K562 (cell line): ENCODE data around the gene COX14. TPM values are rescaled to one million over a fixed set of nuclear protein-coding genes. Genes with fewer than 3 reads are reported as not detected.

Experiments used
- CBFA2T2 ChIP-seq: fragments of 450-650 bp; conservative IDR thresholded peaks from 2 replicates; pipeline ENCODE4 v1.6.1; 2017; ENCODE audit warnings: mild to moderate bottlenecking
- CBX2 ChIP-seq: fragments of 200-600 bp; sonication (generic); IDR thresholded peaks from one replicate; pipeline ENCODE4 v1.6.1; 2012; ENCODE audit warnings: mild to moderate bottlenecking, low read length, inconsistent platforms; ENCODE audit not compliant: insufficient read depth, poor library complexity, severe bottlenecking
- CBX5 ChIP-seq: IDR thresholded peaks from 2 replicates; pipeline ENCODE4 v1.6.1; 2014; ENCODE audit warnings: low read depth, borderline replicate concordance
- CHD4 ChIP-seq: fragments of 200-600 bp; sonication (generic); IDR thresholded peaks from 3 replicates; pipeline ENCODE4 v1.6.1; 2012; ENCODE audit warnings: low read depth, mild to moderate bottlenecking, mixed read lengths, low read length, inconsistent platforms; ENCODE audit not compliant: insufficient read depth, insufficient replicate concordance, poor library complexity, severe bottlenecking
- HDGF ChIP-seq: fragments of 450-650 bp; IDR thresholded peaks from 2 replicates; pipeline ENCODE4 v1.6.1; 2016
- HMGN3 ChIP-seq: IDR thresholded peaks from 2 replicates; pipeline ENCODE4 v1.6.1; 2011; ENCODE audit warnings: borderline replicate concordance, low read depth, mild to moderate bottlenecking, mixed read lengths, low read length; ENCODE audit not compliant: insufficient read length; ENCODE audit errors: extremely low read depth
- MEIS2 ChIP-seq: fragments of 450-650 bp; IDR thresholded peaks from 2 replicates; pipeline ENCODE4 v1.6.1; 2014; ENCODE audit warnings: mild to moderate bottlenecking; ENCODE audit not compliant: partially characterized antibody
- NFATC3 ChIP-seq: fragments of 450-650 bp; IDR thresholded peaks from 2 replicates; pipeline ENCODE4 v1.6.1; 2017; ENCODE audit warnings: mild to moderate bottlenecking
- NFRKB ChIP-seq: fragments of 450-650 bp; IDR thresholded peaks from 2 replicates; pipeline ENCODE4 v1.6.1; 2016; ENCODE audit warnings: low read depth
- TBP ChIP-seq: optimal IDR thresholded peaks from 2 replicates; pipeline ENCODE3; 2011; ENCODE audit warnings: low read depth, low read length, improper control_type of control experiment
- TEAD1 ChIP-seq, 2 experiments: fragments of 450-650 bp in 1 of 2; sonication (generic) in 1 of 2; formaldehyde crosslinking; IDR thresholded peaks; 2 replicates each; pipeline versions ENCODE4 v1.4.0 to v1.8.0; 2020 to 2022; ENCODE audit warnings: mild to moderate bottlenecking in 2 of 2, missing genetic modification reagents in 1 of 2
- ZBTB1 ChIP-seq: sonication (generic); formaldehyde crosslinking; IDR thresholded peaks from 2 replicates; pipeline ENCODE4 v1.8.1; 2023; ENCODE audit warnings: missing genetic modification reagents, low read depth, mild to moderate bottlenecking, borderline replicate concordance
- ZNF384 ChIP-seq: IDR thresholded peaks from 2 replicates; pipeline ENCODE4 v1.6.1; 2012; ENCODE audit warnings: low read depth, low read length, improper control_type of control experiment
- ZNF507 ChIP-seq: conservative IDR thresholded peaks from 2 replicates; pipeline ENCODE4 v1.6.1; 2017; ENCODE audit warnings: missing genetic modification characterization, missing compliant biosample characterization
- ZNF551 ChIP-seq: fragments of 250-450 bp; sonication (Bioruptor Pico); IDR thresholded peaks from 2 replicates; pipeline ENCODE4 v1.5.0; 2021; ENCODE audit warnings: mild to moderate bottlenecking, moderate library complexity
- ZNF699 ChIP-seq: fragments of 250-450 bp; sonication (Bioruptor Pico); IDR thresholded peaks from 2 replicates; pipeline ENCODE4 v1.8.0; 2021; ENCODE audit warnings: mild to moderate bottlenecking, moderate library complexity; ENCODE audit not compliant: insufficient replicate concordance
- polyA plus RNA-seq, 8 experiments: library from polyadenylated mRNA; depleted of rRNA in 4 of 8; stranded (reverse) in 5 of 8; unstranded in 3 of 8; fragments of >200 nt; fragmentation: Nextera tagmentation in 2 of 8; fragmentation: Illumina TruSeq in 1 of 8; extraction: Ambion mirVana in 2 of 8; extraction: Trizol in 1 of 8; gene quantifications; 2 replicates each; pipeline versions ENCODE4 v1.2.1 to v1.2.3, GENCODE V29; 2011 to 2014; ENCODE audit warnings: inconsistent platforms in 1 of 8, missing spikeins in 1 of 8
- total RNA-seq, 7 experiments: library from RNA; depleted of rRNA in 6 of 7; stranded (reverse); fragments of >200 nt in 6 of 7; fragmentation: Illumina TruSeq in 2 of 7; extraction: Trizol in 2 of 7; gene quantifications; 2 replicates each; pipeline versions ENCODE4 v1.2.1 to v1.2.3, GENCODE V29; 2011 to 2021; ENCODE audit warnings: low replicate concordance in 1 of 7
- TF ChIP-seq, protein P1 (sequence below): fragments of 250-450 bp; sonication (Bioruptor Pico); IDR thresholded peaks from 2 replicates; pipeline ENCODE4 v1.4.0; 2020; ENCODE audit warnings: mild to moderate bottlenecking, moderate library complexity
- TF ChIP-seq, protein P2 (sequence below): sonication (generic); formaldehyde crosslinking; IDR thresholded peaks from 2 replicates; pipeline ENCODE4 v1.5.0; 2020; ENCODE audit warnings: missing genetic modification reagents
- TF ChIP-seq, protein P3 (sequence below): sonication (generic); formaldehyde crosslinking; IDR thresholded peaks from 2 replicates; pipeline ENCODE4 v1.8.0; 2022; ENCODE audit warnings: mild to moderate bottlenecking, missing genetic modification reagents
- TF ChIP-seq, protein P4 (sequence below): fragments of 450-650 bp; conservative IDR thresholded peaks from 2 replicates; pipeline ENCODE4 v1.6.1; 2016; ENCODE audit warnings: missing genetic modification characterization, low read depth, mild to moderate bottlenecking, control low read depth, missing compliant biosample characterization

The COX14 gene
- total and polyA plus RNA-seq, 9 of the 15 experiments (the other 6 are each of a cell fraction or from before 2014, with no cell fraction given) = 44.4 to 269 (median 53.4) TPM

DNA sequence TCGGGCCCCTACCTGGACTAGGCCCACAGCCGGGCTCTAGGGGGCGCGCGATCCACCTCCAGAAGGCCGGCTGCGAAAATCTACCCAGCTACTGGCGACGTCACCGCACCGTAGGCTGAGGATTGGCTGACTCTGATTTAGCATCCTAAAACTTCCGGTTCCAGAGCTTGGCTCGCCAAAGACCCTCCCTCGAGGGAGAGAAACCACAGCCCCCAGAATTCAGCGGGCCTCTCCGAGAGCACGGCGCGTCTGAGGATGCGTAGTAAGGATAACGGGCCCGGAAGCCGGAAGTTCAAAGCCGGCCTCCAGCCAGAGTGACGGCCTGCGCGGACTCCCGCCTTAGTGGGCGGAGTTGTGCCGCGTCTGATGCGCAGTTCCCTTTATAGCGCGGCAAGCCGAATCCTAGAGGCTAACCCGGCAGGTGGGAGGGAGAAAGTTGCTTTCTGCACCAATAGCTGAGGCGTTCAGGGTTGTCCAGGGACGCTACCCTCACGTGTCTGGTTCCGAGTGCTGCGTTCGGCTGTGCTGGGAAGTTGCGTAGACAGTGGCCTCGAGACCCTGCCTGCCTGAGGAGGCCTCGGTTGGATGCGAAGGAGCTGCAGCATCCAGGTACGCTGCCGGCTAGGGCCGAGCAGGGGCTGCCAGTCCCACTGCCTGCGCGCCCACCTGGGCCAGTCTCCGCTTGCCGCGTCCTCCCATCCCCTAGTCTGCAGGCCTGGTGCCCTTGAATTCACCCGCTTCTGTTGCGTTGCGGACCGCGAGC, at the start of gene COX14 (continued):
- TF ChIP-seq ZNF507 (tag) (no peak), ZBTB1 (CRISPR knock-in tag) (no peak), MEIS2 (peak; percentile 71), CBX2 (no peak), TEAD1 (CRISPR knock-in tag; IDR thresholded peaks at IDR 0.05) (peak in 1 of 2 experiments; percentile 75; a peak in 1 of 4 replicates), ZNF699 (CRISPR knock-in tag) (no peak), HMGN3 (no peak), NFATC3 (no peak), NFRKB (no peak), CBFA2T2 (no peak), ZNF384 (no peak), CBX5 (no peak), HDGF (no peak), TBP (peak; percentile 73), ZNF551 (CRISPR knock-in tag) (no peak), CHD4 (no peak)
- TF ChIP-seq, protein P1, sequence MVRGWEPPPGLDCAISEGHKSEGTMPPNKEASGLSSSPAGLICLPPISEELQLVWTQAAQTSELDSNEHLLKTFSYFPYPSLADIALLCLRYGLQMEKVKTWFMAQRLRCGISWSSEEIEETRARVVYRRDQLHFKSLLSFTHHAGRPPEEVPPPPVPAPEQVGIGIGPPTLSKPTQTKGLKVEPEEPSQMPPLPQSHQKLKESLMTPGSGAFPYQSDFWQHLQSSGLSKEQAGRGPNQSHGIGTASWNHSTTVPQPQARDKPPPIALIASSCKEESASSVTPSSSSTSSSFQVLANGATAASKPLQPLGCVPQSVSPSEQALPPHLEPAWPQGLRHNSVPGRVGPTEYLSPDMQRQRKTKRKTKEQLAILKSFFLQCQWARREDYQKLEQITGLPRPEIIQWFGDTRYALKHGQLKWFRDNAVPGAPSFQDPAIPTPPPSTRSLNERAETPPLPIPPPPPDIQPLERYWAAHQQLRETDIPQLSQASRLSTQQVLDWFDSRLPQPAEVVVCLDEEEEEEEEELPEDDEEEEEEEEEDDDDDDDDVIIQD (CRISPR knock-in tag) = no peak
- TF ChIP-seq, protein P2, sequence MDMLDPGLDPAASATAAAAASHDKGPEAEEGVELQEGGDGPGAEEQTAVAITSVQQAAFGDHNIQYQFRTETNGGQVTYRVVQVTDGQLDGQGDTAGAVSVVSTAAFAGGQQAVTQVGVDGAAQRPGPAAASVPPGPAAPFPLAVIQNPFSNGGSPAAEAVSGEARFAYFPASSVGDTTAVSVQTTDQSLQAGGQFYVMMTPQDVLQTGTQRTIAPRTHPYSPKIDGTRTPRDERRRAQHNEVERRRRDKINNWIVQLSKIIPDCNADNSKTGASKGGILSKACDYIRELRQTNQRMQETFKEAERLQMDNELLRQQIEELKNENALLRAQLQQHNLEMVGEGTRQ (CRISPR knock-in tag) = peak; percentile 90
- TF ChIP-seq, protein P3, sequence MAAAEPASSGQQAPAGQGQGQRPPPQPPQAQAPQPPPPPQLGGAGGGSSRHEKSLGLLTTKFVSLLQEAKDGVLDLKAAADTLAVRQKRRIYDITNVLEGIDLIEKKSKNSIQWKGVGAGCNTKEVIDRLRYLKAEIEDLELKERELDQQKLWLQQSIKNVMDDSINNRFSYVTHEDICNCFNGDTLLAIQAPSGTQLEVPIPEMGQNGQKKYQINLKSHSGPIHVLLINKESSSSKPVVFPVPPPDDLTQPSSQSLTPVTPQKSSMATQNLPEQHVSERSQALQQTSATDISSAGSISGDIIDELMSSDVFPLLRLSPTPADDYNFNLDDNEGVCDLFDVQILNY (CRISPR knock-in tag) = peak; percentile 60; the same call in 1 of the 2 replicates
- TF ChIP-seq, protein P4, sequence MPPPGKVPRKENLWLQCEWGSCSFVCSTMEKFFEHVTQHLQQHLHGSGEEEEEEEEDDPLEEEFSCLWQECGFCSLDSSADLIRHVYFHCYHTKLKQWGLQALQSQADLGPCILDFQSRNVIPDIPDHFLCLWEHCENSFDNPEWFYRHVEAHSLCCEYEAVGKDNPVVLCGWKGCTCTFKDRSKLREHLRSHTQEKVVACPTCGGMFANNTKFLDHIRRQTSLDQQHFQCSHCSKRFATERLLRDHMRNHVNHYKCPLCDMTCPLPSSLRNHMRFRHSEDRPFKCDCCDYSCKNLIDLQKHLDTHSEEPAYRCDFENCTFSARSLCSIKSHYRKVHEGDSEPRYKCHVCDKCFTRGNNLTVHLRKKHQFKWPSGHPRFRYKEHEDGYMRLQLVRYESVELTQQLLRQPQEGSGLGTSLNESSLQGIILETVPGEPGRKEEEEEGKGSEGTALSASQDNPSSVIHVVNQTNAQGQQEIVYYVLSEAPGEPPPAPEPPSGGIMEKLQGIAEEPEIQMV (tag) = no peak
